Neuronal stem cell (in vitro differentiated cells): Measurements from ENCODE around the gene ACOT8.

Experiments used
- DNase-seq: peaks from one replicate; pipeline ENCODE4 v3.0.0-alpha.2; 2013; ENCODE audit warnings: low spot score
- H2AFZ ChIP-seq: one replicate; pipeline ENCODE4 v1.6.1; 2013; ENCODE audit warnings: mild to moderate bottlenecking, low read length, inconsistent platforms
- H2AK5ac ChIP-seq: 2 replicates; pipeline ENCODE4 v1.6.1; 2013; ENCODE audit warnings: low read depth, mild to moderate bottlenecking, inconsistent platforms, low read length, moderate library complexity, mixed read lengths
- H2BK120ac ChIP-seq: 2 replicates; pipeline ENCODE4 v1.6.1; 2013; ENCODE audit warnings: low read depth, mild to moderate bottlenecking, inconsistent platforms, low read length, moderate library complexity, mixed read lengths
- H2BK12ac ChIP-seq: one replicate; pipeline ENCODE4 v1.6.1; 2013; ENCODE audit warnings: low read length, inconsistent platforms
- H2BK15ac ChIP-seq: 2 replicates; pipeline ENCODE4 v1.6.1; 2013; ENCODE audit warnings: mild to moderate bottlenecking, low read length, inconsistent platforms, mixed read lengths
- H2BK5ac ChIP-seq: one replicate; pipeline ENCODE4 v1.6.1; 2013; ENCODE audit warnings: inconsistent platforms, mild to moderate bottlenecking, low read length, moderate library complexity
- H3K14ac ChIP-seq: one replicate; pipeline ENCODE4 v1.6.1; 2013; ENCODE audit warnings: low read length, inconsistent platforms
- H3K18ac ChIP-seq: 2 replicates; pipeline ENCODE4 v1.6.1; 2013; ENCODE audit warnings: low read length, inconsistent platforms
- H3K23ac ChIP-seq: 2 replicates; pipeline ENCODE4 v1.6.1; 2013; ENCODE audit warnings: low read depth, mild to moderate bottlenecking, mixed read lengths, low read length, inconsistent platforms; ENCODE audit not compliant: poor library complexity
- H3K27ac ChIP-seq: replicated peaks from 3 replicates; pipeline ENCODE4 v1.5.1; 2013; ENCODE audit warnings: low read length, inconsistent platforms
- H3K27me3 ChIP-seq, 3 experiments: 2 replicates each; pipeline ENCODE4 v1.6.1; 2013; ENCODE audit warnings: low read length in 3 of 3, mild to moderate bottlenecking in 2 of 3, inconsistent platforms in 1 of 3, low read depth in 1 of 3, mixed read lengths in 1 of 3, moderate library complexity in 1 of 3; ENCODE audit not compliant: control insufficient read depth in 3 of 3, insufficient read depth in 3 of 3
- H3K36me3 ChIP-seq, 2 donors: replicated peaks in 1 of 2; 2 replicates each; pipeline ENCODE4 v1.6.1; 2013; ENCODE audit warnings: low read length in 2 of 2; ENCODE audit not compliant: control insufficient read depth in 2 of 2, insufficient read depth in 2 of 2
- H3K4ac ChIP-seq: 2 replicates; pipeline ENCODE4 v1.6.1; 2013; ENCODE audit warnings: inconsistent platforms, mild to moderate bottlenecking, low read length, moderate library complexity
- H3K4me1 ChIP-seq, 2 donors: 1 replicate in 1 of 2; 2 replicates in 1 of 2; pipeline ENCODE4 v1.6.1; 2013; ENCODE audit warnings: low read length in 2 of 2, low read depth in 1 of 2; ENCODE audit not compliant: control insufficient read depth in 2 of 2, insufficient read depth in 1 of 2
- H3K4me2 ChIP-seq: one replicate; pipeline ENCODE4 v1.6.1; 2013; ENCODE audit warnings: mild to moderate bottlenecking, low read length, inconsistent platforms; ENCODE audit not compliant: insufficient read depth, poor library complexity, severe bottlenecking
- H3K4me3 ChIP-seq, 2 donors: 2 replicates each; pipeline ENCODE4 v1.5.1; 2013; ENCODE audit warnings: low read length in 2 of 2, mild to moderate bottlenecking in 2 of 2, inconsistent platforms in 1 of 2, moderate library complexity in 1 of 2
- H3K79me1 ChIP-seq: one replicate; pipeline ENCODE4 v1.6.1; 2013; ENCODE audit warnings: low read depth, mild to moderate bottlenecking, inconsistent platforms, low read length, moderate library complexity
- H3K9ac ChIP-seq: one replicate; pipeline ENCODE4 v1.6.1; 2013; ENCODE audit warnings: mild to moderate bottlenecking, low read depth, low read length, inconsistent platforms; ENCODE audit not compliant: poor library complexity
- H3K9me3 ChIP-seq, 2 donors: replicated peaks in 1 of 2; 2 replicates each; pipeline versions ENCODE3 to v1.6.1; 2013; ENCODE audit warnings: low read length in 2 of 2, mild to moderate bottlenecking in 2 of 2, inconsistent platforms in 1 of 2, low read depth in 1 of 2, mixed read lengths in 1 of 2, moderate library complexity in 1 of 2; ENCODE audit not compliant: control insufficient read depth in 2 of 2, insufficient read depth in 1 of 2
- H4K8ac ChIP-seq: one replicate; pipeline ENCODE4 v1.6.1; 2013; ENCODE audit warnings: low read depth, mild to moderate bottlenecking, inconsistent platforms, low read length, moderate library complexity
- H4K91ac ChIP-seq: one replicate; pipeline ENCODE4 v1.6.1; 2013; ENCODE audit warnings: low read length, low read depth, mild to moderate bottlenecking, inconsistent platforms; ENCODE audit not compliant: poor library complexity
- WGBS, 2 donors: extraction: QIAGEN DNeasy Blood & Tissue Kit; methylation state at CpG; one replicate each; pipeline ENCODE4 v1.1.7; 2013; ENCODE audit warnings: missing lambda C conversion rate in 2 of 2, mixed read lengths in 1 of 2; ENCODE audit not compliant: insufficient read length in 2 of 2, insufficient replicate concordance in 1 of 2; ENCODE audit errors: extremely low coverage in 2 of 2; 5-methylcytosine and 5-hydroxymethylcytosine counted together

Gene ACOT8

DNA sequence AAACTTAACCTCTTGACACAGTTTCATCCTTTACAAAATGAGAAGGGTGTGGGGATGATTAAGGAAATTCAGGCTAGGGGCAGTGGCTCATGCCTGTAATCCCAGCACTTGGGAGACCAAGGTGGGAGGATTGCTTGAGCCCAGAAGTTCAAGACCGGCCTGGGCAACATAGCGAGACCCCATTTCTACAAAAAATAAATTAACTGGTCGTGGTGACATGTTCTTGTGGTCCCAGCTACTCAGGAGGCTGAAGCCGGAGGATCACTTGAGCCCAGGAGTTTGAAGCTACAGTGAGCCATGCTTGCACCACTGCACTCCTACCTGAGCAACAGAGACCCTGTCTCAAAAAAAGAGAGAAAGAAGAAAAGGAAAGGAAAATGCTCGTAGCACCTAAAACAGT is 9.3 kb upstream of the ACOT8 start:
- no peak overlapping the region for H3K4ac ChIP-seq
- H2AK5ac ChIP-seq: no peak overlapping the region
- H3K23ac ChIP-seq: no peak overlapping the region
- no peak overlapping the region for H3K9ac ChIP-seq
- no peak overlapping the region for H2BK120ac ChIP-seq
- H2BK12ac ChIP-seq: no peak overlapping the region
- H4K8ac ChIP-seq: no peak overlapping the region
- H3K36me3 ChIP-seq: no peaks in the 10 kb centered on the region
- no peak overlapping the region for H4K91ac ChIP-seq
- no peak for DNase-seq
- no peak overlapping the region for H3K4me2 ChIP-seq
- H3K79me1 ChIP-seq: no peaks in the 10 kb centered on the region
- H3K14ac ChIP-seq: no peak overlapping the region
- H3K4me3 ChIP-seq: no peak overlapping the region
- H3K18ac ChIP-seq: no peak overlapping the region
- H3K27ac ChIP-seq: no peak overlapping the region
- WGBS, 2 donors: no CpG with 5 or more reads among the region's 5 CpGs
- no peaks in the 10 kb centered on the region for H3K9me3 ChIP-seq
- no peak overlapping the region for H2AFZ ChIP-seq
- no peak overlapping the region for H2BK5ac ChIP-seq
- no peaks in the 10 kb centered on the region for H3K4me1 ChIP-seq
- no peak overlapping the region for H2BK15ac ChIP-seq
- no peaks in the 10 kb centered on the region for H3K27me3 ChIP-seq

DNA sequence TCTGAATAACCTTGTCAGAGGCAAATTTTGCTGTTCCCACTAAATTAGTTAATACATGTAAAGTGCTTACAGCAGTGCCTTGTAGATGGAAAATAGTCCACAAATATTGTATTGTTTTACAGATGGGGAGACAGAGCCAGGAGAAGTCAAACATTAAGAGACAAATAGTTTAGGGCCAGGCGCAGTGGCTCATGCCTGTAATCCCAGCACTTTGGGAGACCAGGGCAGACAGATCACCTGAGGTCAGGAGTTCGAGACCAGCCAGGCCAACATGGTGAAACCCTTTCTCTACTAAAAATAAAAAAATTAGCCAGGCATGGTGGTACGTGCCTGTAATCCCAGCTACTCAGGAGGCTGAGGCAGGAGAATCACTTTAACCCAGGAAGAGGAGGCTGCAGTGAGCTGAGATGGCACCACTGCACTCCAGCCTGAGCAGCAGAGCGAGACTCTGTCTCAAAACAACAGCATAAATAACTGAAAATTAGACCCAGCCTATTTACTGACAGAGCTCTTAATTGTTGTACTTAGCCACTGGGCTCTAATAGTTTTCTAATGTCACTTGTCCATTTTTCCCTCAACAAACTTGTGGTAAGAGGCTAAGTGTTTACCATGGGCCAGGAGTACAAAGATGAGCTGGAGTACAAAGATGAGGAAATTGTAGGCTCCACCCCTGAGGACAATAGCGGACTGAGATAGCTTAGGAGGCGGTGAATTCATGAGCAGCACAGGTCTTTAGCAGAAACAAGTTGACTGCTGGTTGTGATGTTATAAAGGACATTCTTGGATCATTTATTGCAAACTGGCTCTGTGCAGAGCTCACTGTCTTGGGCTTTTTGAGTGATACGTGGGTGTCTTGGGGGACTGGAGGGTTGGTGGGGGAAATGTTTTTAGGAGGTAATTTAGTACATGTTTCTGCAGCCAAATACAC is 6.6 kb upstream of the ACOT8 start:
- H2BK15ac ChIP-seq: no peak overlapping the region
- H3K4ac ChIP-seq: no peak overlapping the region
- no peaks in the 10 kb centered on the region for H3K27me3 ChIP-seq
- H2AFZ ChIP-seq: no peak overlapping the region
- H3K4me3 ChIP-seq: no peak overlapping the region
- H3K23ac ChIP-seq: no peak overlapping the region
- H2BK120ac ChIP-seq: no peak overlapping the region
- H3K36me3 ChIP-seq: no peaks in the 10 kb centered on the region
- H2AK5ac ChIP-seq: no peak overlapping the region
- no peak overlapping the region for H3K14ac ChIP-seq
- no peak overlapping the region for H3K9ac ChIP-seq
- no peak overlapping the region for H2BK5ac ChIP-seq
- H3K27ac ChIP-seq: no peak overlapping the region
- H3K18ac ChIP-seq: no peak overlapping the region
- no peak overlapping the region for H4K8ac ChIP-seq
- no peak overlapping the region for H4K91ac ChIP-seq
- no peak for DNase-seq
- H3K79me1 ChIP-seq: no peaks in the 10 kb centered on the region
- no peaks in the 10 kb centered on the region for H3K4me1 ChIP-seq
- no peak overlapping the region for H3K4me2 ChIP-seq
- no peaks in the 10 kb centered on the region for H3K9me3 ChIP-seq
- H2BK12ac ChIP-seq: no peak overlapping the region
- no CpG with 5 or more reads among the region's 7 CpGs for WGBS, 2 donors

DNA sequence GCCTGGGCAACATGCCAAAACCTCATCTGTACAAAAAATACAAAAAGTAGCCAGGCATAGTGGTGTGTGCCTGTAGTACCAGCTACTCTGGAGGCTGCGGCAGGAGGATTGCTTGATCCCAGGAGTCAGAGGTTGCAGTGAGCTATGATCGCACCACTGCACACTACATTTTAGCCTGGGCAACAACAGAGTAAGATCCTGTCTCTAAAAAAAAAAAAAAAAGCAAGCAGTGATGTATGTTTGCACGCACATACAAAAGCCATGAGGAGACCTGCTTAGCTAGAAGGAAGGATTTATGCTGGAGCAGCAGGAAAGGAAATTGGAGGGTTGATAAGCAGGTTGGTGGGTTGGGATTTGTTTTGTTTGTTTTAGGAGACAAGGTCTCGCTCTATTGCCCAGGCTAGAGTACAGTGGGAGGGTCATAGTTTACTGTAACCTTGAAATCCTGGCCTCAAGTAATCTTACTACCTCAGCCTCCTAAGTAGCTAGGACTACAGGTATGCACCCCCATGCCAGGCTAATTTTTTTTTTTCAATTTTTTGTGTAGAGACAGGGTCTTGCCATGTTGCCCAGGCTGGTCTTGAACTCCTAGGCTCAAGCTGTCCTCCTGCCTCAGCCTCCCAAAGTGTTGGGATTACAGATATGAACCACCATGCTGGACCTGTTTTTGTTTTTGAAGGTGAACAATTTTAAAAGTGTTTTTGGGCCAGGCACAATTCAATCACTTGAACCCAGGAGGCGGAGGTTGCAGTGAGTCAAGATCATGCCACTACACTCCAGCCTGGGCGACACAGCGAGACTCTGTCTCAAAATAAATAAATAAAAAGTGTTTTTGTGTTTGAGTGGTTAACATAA is 4.3 kb upstream of the ACOT8 start:
- no peak overlapping the region for H2AFZ ChIP-seq
- peaks cover 4 to 6% of the 10 kb centered on the region in 2 donors for H3K4me1 ChIP-seq
- H3K4me3 ChIP-seq: no peak overlapping the region
- H4K91ac ChIP-seq: no peak overlapping the region
- H3K36me3 ChIP-seq: no peaks in the 10 kb centered on the region
- H3K9me3 ChIP-seq: no peaks in the 10 kb centered on the region
- no peak overlapping the region for H3K9ac ChIP-seq
- H2BK5ac ChIP-seq: no peak overlapping the region
- no peak overlapping the region for H2BK12ac ChIP-seq
- no peak overlapping the region for H3K14ac ChIP-seq
- H3K4me2 ChIP-seq: no peak overlapping the region
- no peak overlapping the region for H2BK15ac ChIP-seq
- H3K23ac ChIP-seq: no peak overlapping the region
- no peak for DNase-seq
- H3K4ac ChIP-seq: no peak overlapping the region
- no CpG with 5 or more reads among the region's 7 CpGs for WGBS, 2 donors
- H3K27ac ChIP-seq: no peak overlapping the region
- no peaks in the 10 kb centered on the region for H3K27me3 ChIP-seq
- H3K18ac ChIP-seq: no peak overlapping the region
- no peak overlapping the region for H2AK5ac ChIP-seq
- H4K8ac ChIP-seq: no peak overlapping the region
- H3K79me1 ChIP-seq: peaks cover 2% of the 10 kb centered on the region
- no peak overlapping the region for H2BK120ac ChIP-seq
